GM12891 (cell line): ENCODE data around the gene EPHB3.

Experiments
- POLR2A ChIP-seq: IDR thresholded peaks from 2 replicates; pipeline ENCODE4 v1.6.1; 2011; ENCODE audit warnings: low read depth, low read length, control low read depth
- POLR2AphosphoS5 ChIP-seq: IDR thresholded peaks from 2 replicates; pipeline ENCODE4 v1.6.1; 2011; ENCODE audit warnings: low read depth, low read length, control low read depth
- POU2F2 ChIP-seq: IDR thresholded peaks from 2 replicates; pipeline ENCODE4 v1.6.1; 2011; ENCODE audit warnings: low read depth, mild to moderate bottlenecking, control low read depth, low read length, moderate library complexity
- TAF1 ChIP-seq: IDR thresholded peaks from 2 replicates; pipeline ENCODE4 v1.6.1; 2011; ENCODE audit warnings: low read depth, low read length, control low read depth

- TF ChIP-seq POLR2A (no peak), POLR2AphosphoS5 (no peak), TAF1 (no peak), POU2F2 (no peak)
These were observed 20.6 kb upstream of the EPHB3 start for GRCh38 chr3:184540777-184541681.
